HCT116 (cell line): Measurements from ENCODE around the gene CADPS2.

Experiments used
- POLR2A ChIP-seq: IDR thresholded peaks from 2 replicates; pipeline ENCODE4 v1.7.0; 2011; ENCODE audit warnings: borderline replicate concordance; ENCODE audit not compliant: insufficient read depth, insufficient read length; ENCODE audit errors: extremely low read depth
- SIN3A ChIP-seq: IDR thresholded peaks from 2 replicates; pipeline ENCODE4 v1.6.1; 2012; ENCODE audit warnings: low read depth
- SP1 ChIP-seq: IDR thresholded peaks from 2 replicates; pipeline ENCODE4 v1.6.1; 2012; ENCODE audit warnings: low read depth
- TF ChIP-seq, protein P1 (sequence below): IDR thresholded peaks from 2 replicates; pipeline ENCODE4 v1.6.1; 2012
- TF ChIP-seq, protein P2 (sequence below), 3 experiments: fragments of 200-600 bp in 1 of 3; sonication (generic) in 1 of 3; IDR thresholded peaks in 2 of 3; conservative IDR thresholded peaks in 1 of 3; 2 replicates each; pipeline ENCODE4 v1.5.1; 2012 to 2017; ENCODE audit warnings: low read depth in 2 of 3, low read length in 2 of 3, antibody characterized with exemption in 1 of 3, borderline replicate concordance in 1 of 3, control low read depth in 1 of 3, mild to moderate bottlenecking in 1 of 3, mixed read lengths in 1 of 3, mixed run types in 1 of 3, moderate library complexity in 1 of 3; ENCODE audit not compliant: insufficient read depth in 1 of 3

DNA sequence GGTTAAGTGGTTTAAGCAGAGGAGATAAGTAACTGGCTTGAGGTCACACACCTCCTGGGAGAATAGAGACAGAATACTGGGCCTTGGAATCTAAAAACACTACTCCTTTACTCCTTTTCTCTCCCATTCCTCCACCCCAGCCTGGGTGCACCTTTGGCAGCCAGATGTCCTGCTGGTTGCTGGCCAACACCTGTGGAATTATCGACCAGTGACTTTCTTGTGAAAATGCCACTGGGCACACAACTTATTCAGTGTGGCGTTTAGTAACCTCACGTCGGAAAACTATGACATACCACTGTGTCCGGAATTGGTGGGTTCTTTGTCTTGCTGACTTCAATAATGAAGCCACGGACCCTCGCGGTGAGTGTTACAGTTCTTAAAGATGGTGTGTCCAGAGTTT lies 213.7 kb downstream of the CADPS2 start:
- TF ChIP-seq POLR2A (no peak), SIN3A (no peak), SP1 (no peak)
- TF ChIP-seq, protein P1, sequence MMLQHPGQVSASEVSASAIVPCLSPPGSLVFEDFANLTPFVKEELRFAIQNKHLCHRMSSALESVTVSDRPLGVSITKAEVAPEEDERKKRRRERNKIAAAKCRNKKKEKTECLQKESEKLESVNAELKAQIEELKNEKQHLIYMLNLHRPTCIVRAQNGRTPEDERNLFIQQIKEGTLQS: no peak
- TF ChIP-seq, protein P2, sequence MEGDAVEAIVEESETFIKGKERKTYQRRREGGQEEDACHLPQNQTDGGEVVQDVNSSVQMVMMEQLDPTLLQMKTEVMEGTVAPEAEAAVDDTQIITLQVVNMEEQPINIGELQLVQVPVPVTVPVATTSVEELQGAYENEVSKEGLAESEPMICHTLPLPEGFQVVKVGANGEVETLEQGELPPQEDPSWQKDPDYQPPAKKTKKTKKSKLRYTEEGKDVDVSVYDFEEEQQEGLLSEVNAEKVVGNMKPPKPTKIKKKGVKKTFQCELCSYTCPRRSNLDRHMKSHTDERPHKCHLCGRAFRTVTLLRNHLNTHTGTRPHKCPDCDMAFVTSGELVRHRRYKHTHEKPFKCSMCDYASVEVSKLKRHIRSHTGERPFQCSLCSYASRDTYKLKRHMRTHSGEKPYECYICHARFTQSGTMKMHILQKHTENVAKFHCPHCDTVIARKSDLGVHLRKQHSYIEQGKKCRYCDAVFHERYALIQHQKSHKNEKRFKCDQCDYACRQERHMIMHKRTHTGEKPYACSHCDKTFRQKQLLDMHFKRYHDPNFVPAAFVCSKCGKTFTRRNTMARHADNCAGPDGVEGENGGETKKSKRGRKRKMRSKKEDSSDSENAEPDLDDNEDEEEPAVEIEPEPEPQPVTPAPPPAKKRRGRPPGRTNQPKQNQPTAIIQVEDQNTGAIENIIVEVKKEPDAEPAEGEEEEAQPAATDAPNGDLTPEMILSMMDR (IDR thresholded peaks at IDR 0.05 in 2 of 3, conservative IDR thresholded peaks at IDR 0.05 in 1 of 3; ENCODE audit: borderline replicate concordance in 1 of 3, insufficient read depth in 1 of 3, low read depth in 2 of 3, low read length in 2 of 3): no peak
